GM19043 (cell line): Measurements from ENCODE around the gene FGFBP2.
A peak's percentile ranks its signal among the peaks of the same experiment; 100 is the strongest.

Experiments
- ATAC-seq: cut with Tn5 transposase; IDR thresholded peaks from one replicate; pipeline ENCODE4 v1.9.1; 2021; ENCODE audit warnings: low read depth; ENCODE audit not compliant: unreplicated experiment

The FGFBP2 gene

GRCh38 chr4:15971068-15971801, 8.3 kb upstream of the FGFBP2 start:
- ATAC-seq = no peak

GRCh38 chr4:15968551-15969300, 5.8 kb upstream of the FGFBP2 start:
- no peak for ATAC-seq

- ATAC-seq = no peak
Observed at GRCh38 chr4:15965325-15965724, 2.4 kb upstream of the FGFBP2 start.

GRCh38 chr4:15964159-15964558, 1.2 kb upstream of the FGFBP2 start:
- ATAC-seq = no peak

- ATAC-seq = peak; percentile 76
Observed at GRCh38 chr4:15963576-15963975, 601 bp upstream of the FGFBP2 start.

GRCh38 chr4:15961781-15962510, 1.0 kb downstream of the FGFBP2 start:
- ATAC-seq = no peak

- no peak for ATAC-seq
Observed at GRCh38 chr4:15958562-15958961, 4.4 kb downstream of the FGFBP2 start.

GRCh38 chr4:15956179-15956850, 6.7 kb downstream of the FGFBP2 start:
- ATAC-seq = peak; percentile 91

- no peak for ATAC-seq
Observed at GRCh38 chr4:15955670-15956069, 7.3 kb downstream of the FGFBP2 start.

- no peak for ATAC-seq
Observed at GRCh38 chr4:15953625-15954024, 9.3 kb downstream of the FGFBP2 start.

GRCh38 chr4:15951781-15952180, 11.2 kb downstream of the FGFBP2 start:
- no peak for ATAC-seq

GRCh38 chr4:15948826-15949225, 14.1 kb downstream of the FGFBP2 start:
- no peak for ATAC-seq

GRCh38 chr4:15947684-15948083, 15.3 kb downstream of the FGFBP2 start:
- ATAC-seq = no peak

GRCh38 chr4:15945516-15945915, 17.5 kb downstream of the FGFBP2 start:
- ATAC-seq = no peak

GRCh38 chr4:15944895-15945294, 18.1 kb downstream of the FGFBP2 start:
- no peak for ATAC-seq

GRCh38 chr4:15942283-15942682, 20.7 kb downstream of the FGFBP2 start:
- no peak for ATAC-seq

- no peak for ATAC-seq
Observed at GRCh38 chr4:15938640-15939039, 24.3 kb downstream of the FGFBP2 start, which contains the start of gene FGFBP1. Gene FGFBP1 (minus strand): TSS chr4:15938740. CDS start chr4:15936632, 2,108 bp downstream.

GRCh38 chr4:15938182-15938581, 24.8 kb downstream of the FGFBP2 start:
- ATAC-seq = no peak

- no peak for ATAC-seq
Observed at GRCh38 chr4:15936495-15936894, 26.5 kb downstream of the FGFBP2 start.

- no peak for ATAC-seq
Observed at GRCh38 chr4:15935504-15936402, 27.2 kb downstream of the FGFBP2 start.
